NCI-H226 (cell line): ENCODE measurements around the gene SND1.
A peak's percentile ranks its signal among the peaks of the same experiment; 100 is the strongest.

Source experiments
- DNase-seq: peaks from one replicate; pipeline ENCODE4 v3.0.0-alpha.2; 2015

Gene SND1

DNA sequence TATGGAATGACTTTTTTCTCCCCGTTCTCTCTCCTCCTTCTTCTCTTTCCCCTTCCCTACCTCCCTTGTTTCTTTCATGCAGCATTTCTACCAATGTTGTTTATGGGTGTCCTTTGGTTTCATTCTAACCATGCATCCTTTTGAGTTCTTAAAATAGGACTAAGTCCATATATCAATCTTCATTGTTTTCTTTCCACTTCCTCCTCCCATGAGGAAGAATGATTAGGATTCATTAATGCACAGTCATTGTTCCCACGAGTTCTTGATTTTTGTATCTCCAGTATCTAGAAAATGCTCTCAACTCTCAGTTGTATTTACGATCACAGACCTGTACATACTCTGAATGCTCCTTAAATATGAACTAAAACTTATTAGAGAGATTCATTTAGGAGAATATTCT lies 226.0 kb downstream of the SND1 start:
- DNase-seq = no peak

DNA sequence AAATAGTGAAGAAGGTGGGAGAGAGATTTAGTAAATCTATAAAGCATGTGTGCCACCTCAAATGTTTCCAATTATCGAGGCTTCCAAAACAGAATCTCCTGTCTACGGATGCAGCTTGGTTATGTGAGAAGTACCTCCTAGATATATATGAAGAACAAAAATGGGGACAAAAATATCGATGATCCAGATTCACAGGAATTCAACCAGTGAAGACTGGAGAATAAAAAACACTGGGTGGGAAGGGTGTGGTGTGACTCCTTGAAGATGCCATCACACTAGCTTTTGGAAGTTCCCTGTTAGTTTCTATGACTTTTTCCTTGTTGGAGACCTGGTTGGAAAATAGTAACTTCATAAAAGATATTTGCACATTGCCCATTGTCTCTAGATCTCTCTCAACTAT lies 226.8 kb downstream of the SND1 start:
- DNase-seq = no peak

GRCh38 chr7:127879436-127879835 lies 227.4 kb downstream of the SND1 start:
- DNase-seq = no peak

DNA sequence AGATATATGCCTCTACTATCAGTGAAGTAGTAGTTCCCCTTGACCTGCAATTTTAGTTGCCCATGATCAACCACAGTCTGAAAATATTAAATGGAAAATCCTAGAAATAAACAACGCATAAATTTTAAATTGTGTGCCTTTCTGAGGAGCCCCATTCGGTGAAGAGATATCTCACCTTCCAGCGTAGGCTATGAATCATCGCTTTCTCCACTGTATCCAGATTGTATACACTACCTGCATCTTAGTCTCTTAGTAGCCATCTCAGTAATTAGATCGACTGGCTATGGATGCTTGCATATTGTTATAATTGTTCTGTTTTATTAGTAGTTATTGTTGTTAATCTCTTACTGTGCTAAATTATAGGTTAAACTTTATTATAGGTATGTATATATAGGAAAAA lies 227.9 kb downstream of the SND1 start:
- DNase-seq = no peak

DNA sequence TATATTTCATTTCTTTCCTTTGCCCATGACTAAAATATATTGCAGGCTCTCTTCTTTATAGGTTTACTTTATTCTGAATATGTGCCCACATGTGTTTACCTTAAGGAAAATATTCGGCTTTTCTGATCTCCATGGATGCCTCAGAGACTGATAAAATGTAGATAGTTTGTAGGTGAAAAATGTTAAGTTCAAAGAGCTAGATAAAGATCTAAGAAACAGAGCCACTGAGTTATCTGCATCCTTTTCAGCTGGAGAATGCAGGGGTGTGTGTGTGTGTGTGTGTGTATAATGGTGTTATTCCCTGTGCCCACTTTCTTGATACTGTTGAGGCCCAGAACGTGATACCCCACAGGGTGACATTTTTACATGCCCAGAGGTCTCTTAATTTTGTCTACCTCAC lies 228.5 kb downstream of the SND1 start:
- DNase-seq = no peak

DNA sequence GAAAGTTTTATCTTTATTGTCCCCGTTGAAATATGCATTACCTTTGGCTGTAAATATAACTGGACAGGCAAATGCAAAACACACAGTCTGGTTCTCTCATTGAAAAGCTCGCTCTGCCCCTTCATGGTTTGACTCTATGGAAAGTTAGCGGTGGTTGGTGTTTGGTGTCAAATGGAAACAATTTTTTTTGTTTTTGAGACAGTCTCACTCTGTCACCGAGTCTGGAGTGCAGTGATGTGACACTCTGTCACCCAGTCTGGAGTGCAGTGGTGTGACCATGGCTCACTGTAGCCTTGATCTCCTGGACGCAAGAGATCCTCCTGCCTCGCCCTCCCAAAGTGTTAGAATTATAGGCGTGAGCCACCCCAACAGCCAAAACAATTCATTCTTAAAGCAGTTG lies 229.6 kb downstream of the SND1 start:
- DNase-seq = no peak

GRCh38 chr7:127882313-127882920 lies 230.4 kb downstream of the SND1 start:
- no peak for DNase-seq

GRCh38 chr7:127884066-127884559 lies 232.1 kb downstream of the SND1 start:
- DNase-seq = no peak

DNA sequence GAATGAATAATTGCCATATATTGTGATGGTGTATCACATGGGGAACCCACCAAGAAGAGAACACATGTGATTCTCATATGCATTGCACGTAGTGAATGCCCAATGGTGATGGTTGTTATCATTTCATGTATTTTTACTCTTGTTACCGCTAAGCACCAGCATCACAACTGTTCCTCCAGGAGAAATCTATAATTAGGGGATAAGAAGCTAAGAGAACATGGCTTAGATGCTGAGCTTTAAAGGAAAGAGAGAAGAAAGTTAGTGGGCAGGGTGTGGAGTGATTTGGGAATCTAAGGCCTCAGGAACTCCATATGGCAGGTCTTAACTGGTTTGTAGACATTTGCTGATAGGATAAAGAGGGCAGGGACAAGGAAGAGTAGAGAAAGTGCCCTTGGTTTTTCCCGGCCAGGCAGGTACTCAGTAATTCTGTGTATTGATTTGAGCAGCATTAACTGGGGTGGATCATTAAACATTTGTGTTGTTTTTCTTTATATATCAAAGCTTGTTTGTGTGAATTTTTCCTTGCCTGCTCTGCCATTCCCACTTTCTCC lies 233.3 kb downstream of the SND1 start:
- no peak for DNase-seq

DNA sequence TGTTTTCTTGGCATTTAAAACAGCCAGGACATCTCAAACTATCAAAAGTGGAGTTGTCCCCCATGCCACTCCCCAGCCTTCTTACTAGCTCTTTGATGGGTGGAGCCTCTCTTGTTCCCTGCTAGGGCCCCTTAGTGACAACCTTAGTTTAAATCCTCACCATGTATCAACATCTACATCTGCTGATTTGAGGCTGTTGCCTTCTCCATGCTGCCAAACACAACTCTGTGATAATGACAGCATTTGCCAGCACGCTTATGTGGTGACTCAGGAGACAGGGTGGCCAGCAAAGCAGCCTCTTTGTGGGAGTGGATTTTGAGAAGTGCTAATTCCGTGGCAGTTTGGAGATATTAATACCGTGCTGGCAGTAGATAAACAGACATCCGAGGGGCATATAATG lies 233.8 kb downstream of the SND1 start:
- peak; percentile 71 for DNase-seq

DNA sequence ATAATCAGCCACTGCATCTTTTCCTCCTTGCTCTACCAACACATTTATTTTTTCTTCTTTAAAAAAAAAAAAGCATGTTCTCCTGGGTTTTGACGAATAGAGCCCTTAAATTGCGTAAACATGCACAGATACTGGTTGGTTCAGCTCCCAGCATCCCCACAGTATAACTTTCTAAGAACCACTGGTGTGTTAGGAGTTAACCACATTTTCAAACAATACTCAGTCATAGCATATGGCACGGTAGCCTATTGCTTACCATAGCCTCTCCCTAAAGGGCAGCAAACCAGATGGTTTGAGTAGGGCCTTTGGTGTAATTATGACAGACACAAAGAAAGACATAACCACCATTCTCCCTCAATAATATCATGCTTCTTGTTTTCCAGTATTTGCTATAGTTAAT lies 234.3 kb downstream of the SND1 start:
- no peak for DNase-seq

DNA sequence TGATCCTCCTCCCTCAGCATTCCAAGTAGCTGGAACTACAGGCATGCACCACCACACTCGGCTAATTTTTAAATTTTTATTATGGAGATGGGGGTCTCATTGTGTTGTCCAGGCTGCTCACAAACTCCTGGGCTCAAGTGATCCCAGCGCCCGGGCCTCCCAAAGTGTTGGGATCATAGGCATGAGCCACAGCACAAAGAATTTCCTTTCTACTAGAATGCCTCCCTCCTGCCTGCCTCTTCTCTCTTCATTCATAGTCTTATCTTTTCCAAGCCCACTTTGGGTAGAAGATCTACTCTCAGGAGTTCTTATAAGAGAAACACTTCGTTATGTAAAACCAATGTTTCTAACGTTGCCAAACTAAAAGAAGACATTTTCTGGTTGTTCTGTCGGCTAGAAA lies 235.1 kb downstream of the SND1 start:
- no peak for DNase-seq

DNA sequence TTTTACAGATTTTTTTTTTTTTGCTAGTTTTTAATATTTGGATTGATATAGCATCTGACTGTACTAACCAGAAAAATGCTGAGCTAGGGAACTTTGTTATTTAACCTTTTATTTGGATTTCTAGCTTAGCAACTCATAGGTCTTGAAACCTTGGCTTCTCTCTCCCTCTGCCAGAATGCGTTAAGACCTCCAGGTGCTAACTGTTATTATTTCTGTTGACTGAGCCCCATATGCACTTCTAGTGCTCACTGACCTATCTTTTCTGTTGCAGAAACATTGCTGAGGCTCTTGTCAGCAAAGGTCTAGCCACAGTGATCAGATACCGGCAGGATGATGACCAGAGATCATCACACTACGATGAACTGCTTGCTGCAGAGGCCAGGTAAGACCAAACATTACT lies 235.6 kb downstream of the SND1 start:
- no peak for DNase-seq

DNA sequence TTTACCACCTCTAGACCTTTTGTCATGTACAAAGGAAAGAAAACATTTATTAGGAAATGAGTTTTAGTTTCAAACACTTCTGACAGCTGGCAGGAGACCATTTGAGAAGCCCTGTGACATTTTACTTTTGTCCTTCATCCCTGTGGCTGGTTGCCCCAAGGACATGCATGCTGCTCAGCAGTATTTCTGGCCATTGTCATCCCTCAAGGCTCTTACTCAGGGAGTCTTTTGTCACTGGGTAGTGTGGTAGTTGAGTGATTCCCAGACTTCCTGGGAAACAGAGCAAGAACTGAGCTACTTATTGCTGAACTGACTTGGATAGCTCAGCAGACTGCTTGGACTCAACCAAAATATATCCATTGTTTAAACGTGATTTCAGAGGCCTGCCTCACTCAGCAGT lies 236.4 kb downstream of the SND1 start:
- no peak for DNase-seq

- no peak for DNase-seq
Measured at GRCh38 chr7:127888825-127889224, 236.8 kb downstream of the SND1 start.

DNA sequence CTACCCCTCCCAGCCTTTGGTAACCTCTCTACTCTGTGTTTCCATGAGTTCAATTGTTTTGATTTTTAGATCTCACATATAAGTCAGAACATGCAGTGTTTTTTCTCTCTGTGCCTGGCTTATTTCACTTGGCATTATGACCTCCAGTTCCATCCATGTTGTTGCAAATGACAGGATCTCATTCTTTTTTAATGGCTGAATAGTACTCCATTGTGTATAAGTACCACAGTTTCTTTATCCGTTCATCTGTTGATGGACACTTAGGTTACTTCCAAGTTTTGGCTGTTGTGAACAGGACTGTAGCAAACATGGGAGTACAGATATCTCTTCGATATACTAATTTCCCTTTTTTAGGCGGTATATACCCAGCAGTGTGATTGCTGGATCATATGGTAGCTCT lies 237.7 kb downstream of the SND1 start:
- DNase-seq = no peak

DNA sequence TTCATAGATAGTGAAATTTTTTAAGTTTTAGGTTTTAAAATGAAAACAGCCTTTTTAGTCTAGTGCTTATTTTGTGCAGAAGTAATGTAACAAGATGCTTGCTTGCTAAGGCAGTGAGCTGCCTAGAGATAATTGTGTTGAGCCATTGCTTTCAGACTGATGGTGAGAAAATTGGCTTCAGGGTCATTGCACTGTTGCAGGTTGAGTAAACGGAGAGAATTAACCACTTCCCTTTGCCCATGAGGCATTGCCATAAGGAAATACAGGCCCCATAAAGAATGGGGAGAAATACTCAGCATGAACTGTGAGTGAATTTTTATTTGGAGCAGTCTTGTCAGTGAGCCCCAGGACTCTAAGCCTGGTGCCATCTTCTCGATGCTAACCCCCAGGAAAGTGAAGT lies 238.7 kb downstream of the SND1 start:
- DNase-seq = no peak

DNA sequence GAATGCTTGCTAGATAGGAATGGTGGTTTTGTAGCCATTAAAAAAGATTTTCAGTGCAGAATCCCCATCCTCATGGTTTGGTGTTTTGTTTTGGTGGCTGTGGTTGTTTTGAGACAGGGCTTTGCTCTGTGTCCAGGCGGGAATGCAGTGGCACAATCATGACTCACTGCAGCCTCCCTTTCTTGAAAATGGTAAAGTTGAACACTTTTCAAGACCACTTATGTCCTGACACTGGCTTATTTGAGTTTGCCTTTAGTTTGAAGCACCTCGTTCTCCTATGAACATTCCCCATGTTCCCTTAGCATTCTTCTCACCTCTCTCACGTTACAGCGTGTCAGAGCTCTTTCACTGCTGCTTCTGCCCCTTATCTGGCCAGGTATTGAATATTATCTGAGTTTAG lies 239.2 kb downstream of the SND1 start:
- DNase-seq = no peak

DNA sequence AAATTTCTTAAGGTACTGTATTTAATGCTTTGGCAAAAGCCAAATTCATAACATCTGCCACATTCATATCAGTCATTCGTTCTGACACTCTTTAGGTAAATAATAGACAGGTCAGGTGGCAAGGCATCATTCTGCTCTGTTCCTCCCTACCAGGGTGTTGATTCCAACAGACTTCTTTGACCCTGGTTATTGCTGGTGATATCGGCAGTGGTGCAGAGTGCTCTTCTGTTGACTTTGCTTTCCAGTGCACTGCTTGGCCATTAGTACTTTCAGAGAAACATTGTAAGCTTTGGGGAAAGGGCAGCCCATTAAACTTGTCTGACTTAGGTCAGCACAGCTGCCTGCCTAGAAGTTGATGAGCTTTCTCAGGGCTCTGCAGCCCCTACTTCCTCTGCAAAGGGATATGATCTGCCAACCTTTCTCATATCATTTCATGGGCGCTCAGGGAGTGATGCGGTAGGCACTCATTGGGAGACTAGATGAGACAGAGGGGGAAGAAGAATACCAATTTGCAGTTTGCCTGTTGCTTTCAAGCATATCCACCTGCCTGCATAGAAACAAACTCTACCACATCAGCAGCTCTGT lies 240.0 kb downstream of the SND1 start:
- no peak for DNase-seq

DNA sequence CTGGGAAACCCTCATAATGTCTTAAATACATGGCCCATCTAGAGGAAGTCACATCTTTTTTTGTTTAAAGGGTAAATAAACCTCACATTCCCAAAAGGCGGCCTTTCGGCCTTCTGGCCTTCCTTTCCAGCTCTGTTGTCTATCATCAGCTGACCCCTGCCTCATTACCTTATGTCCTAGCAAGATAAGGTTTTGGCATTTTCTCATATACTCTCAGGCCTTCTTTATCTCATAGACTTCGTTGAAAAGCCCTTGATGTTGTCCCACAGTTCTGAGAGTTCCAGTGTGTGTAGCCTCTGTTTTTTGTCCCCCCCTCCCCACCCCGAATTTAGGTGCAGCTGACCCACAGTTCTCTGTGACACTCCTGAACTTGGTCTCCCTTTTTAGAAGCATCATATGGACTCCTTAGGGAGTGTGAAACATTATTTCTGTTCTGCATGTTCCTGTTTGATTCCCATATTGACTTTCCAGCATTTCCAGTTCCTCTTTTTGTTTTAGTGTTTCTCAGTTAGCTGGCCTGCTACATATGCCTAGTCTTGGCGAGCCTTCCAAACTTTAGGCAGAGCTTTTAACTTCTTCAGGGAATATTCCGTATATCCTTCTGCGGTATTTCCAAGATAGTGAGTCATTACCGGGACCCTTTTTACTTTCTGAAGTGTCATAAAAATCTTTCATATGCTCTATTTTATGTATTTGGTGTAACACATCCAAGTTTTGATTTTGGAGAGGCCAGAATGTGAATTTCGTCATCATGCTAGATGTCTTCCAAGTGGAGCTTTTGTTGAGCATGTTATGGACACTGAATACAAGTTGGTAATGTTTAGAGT lies 240.7 kb downstream of the SND1 start:
- no peak for DNase-seq

DNA sequence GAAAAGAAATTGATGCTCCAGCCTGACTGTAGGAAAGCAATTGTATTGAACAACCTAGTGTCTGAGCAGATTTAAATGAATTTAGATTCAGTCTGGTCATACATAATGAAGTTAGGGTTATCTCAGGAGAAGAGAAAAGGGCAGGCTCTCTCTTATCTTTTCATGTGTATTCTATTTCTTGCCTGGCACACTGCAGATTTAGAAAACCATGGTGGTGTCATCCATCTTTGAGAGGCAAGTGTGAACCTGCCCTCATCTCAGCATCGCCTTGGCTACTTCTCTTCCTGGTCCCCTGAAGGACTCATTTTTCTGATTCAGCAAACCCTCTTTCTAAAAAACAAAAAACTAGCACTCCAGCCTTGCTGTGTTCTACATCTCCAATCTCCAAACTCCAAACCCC lies 241.6 kb downstream of the SND1 start:
- no peak for DNase-seq

DNA sequence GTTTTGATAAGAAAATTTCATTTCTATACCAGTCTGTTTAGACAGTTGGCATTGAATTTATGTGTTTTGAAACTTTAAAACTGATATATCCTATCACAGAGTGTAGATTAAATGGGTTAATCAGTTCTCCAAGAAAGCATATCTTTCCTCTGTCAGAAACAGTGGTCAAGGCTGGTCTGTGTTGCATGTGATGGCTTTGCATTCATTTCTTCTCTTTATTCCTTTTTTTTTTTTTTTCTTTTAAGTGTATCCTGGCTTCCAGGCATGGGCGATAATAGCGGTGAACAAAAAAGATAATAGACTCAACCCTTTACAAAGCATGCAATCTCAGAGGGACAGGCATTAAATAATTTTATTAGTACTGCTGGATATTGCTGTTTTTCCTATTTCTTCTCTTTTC lies 242.6 kb downstream of the SND1 start:
- DNase-seq = no peak

DNA sequence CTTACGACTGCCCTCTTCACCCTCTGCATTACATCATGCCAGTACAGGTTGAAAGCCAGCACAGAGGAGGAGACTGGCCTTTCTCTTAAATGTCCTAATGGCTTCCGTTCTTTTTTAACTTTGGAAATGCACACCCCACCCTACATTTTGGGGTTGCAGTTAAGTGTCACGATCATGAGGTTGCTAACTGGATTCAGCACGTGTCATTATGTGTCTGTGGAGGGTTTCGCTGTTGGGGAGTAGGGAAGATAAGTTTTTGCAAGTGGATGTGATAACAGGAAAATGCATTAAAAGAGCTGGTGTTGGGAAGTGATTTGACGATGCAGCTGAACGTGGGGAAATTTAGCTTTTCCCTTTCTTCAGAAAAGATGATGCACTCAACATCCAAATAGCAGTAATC lies 243.4 kb downstream of the SND1 start:
- no peak for DNase-seq

DNA sequence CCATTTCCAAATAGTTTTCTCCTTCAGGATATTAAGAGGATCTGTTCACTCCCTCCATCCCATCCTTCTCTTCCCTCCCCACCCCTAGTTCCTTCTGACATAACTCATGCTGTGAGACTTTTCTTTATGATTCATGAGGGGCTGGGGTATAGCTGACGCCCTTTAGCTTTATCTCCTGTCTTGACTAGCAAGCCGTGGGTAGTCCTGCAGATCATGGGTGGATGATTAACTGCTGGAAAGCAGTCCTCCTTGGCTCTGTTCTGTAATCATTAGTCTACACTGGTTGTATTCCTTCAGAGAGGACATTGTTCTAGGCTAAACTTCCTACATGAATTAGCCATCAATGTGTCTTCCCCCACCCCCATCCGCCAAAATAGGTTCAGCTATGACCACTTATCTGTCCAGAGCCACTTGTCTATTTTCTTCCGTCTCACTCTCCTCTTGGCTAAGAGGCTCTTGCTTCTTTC lies 243.9 kb downstream of the SND1 start:
- DNase-seq = peak; percentile 62
